LNCAP (cell line): ENCODE measurements around the gene SCEL.

ENCODE experiments used
- CTCF ChIP-seq: fragments of 450-650 bp; IDR thresholded peaks from 2 replicates; pipeline ENCODE4 v1.5.1; 2017; ENCODE audit warnings: mild to moderate bottlenecking

Gene SCEL

DNA sequence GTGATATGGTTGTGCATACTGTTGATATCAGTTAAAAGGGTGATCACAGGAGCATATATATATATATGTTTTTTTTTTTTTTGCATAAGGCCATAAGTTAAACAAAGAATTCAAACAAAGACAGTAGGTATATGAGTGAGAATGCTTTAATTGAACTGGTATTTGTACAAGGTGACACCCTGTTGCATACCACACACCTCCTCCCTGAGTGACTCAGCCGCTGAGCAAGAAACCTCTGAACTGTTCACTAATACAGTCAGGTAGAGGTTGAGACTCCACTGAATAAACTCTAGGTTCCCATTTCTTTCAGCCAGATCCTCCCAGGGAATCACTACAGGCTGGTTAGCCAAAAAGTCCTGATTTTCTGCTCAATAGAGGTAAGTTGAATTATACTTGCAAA lies at the start of gene SCEL:
SCEL (plus strand) TSS at position 259 of the 400 bp plus-strand sequence. CDS start 20,170 bp downstream, outside the sequence.
- TF ChIP-seq CTCF, result no peak

- no peak for TF ChIP-seq CTCF
These were observed 45.8 kb upstream of the SCEL start for GRCh38 chr13:77489566-77490337.

- TF ChIP-seq CTCF, result peak; percentile 61
These were observed 42.5 kb upstream of the SCEL start for GRCh38 chr13:77492982-77493381.

- TF ChIP-seq CTCF, result no peak
These were observed 41.3 kb upstream of the SCEL start for GRCh38 chr13:77494226-77494625.

DNA sequence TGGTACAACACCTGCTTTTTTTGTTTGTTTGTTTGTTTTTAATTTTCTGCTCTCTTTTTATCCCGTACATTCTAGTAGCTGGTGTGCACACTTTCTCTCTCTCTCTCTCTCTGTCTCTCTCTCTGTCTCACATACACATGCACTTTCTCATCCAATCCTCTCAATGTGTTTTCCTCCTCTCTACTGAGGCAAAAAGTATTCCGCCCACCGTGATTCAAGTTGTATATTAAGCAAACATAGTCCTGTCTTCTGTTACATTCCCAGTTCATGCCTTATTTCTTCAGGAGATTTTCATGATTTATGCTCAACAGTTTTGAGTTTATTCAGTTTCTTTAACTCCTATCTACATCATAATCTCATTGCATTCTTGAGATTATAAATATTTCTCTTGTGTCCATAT lies 38.2 kb upstream of the SCEL start:
- no peak for TF ChIP-seq CTCF

DNA sequence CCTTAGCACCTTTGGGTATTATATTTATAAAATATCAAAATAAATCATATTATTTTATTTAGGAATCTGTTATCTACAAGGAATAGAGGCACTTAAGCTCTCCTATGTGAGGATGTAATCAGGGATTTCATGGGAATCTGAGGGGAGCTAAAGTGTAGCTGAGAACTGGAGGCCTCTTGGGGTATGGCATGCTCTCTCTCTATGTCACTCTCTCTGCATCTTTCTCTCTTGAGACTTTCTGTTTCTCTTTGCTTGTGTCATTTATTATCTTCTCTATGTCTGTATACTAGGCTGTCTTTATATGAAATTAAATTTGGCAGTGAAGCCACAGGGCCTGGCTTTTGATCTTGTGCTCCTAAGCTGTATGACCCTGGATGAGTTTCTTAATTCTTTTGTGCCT lies 37.7 kb upstream of the SCEL start:
- TF ChIP-seq CTCF, result no peak

GRCh38 chr13:77502104-77502720 lies 33.3 kb upstream of the SCEL start:
- TF ChIP-seq CTCF, result no peak
